K562 (cell line): Measurements from ENCODE around the gene MAP1LC3B.

Experiments used
- EP300 ChIP-seq: IDR thresholded peaks from 2 replicates; pipeline ENCODE4 v1.6.1; 2012; ENCODE audit warnings: low read length, improper control_type of control experiment
- PHB ChIP-seq: fragments of 250-450 bp; sonication (Bioruptor Pico); IDR thresholded peaks from 2 replicates; pipeline ENCODE4 v1.5.0; 2021
- RNF2 ChIP-seq: sonication (generic); IDR thresholded peaks from 2 replicates; pipeline ENCODE4 v1.6.1; 2016
- SMC3 ChIP-seq: conservative IDR thresholded peaks from 2 replicates; pipeline ENCODE4 v1.6.1; 2011; ENCODE audit warnings: low read depth, low read length, improper control_type of control experiment; ENCODE audit not compliant: insufficient read depth
- ZNF224 ChIP-seq: sonication (generic); formaldehyde crosslinking; IDR thresholded peaks from 2 replicates; pipeline ENCODE4 v1.8.0; 2022; ENCODE audit warnings: mild to moderate bottlenecking, missing genetic modification reagents
- ZNF77 ChIP-seq: fragments of 250-450 bp; sonication (Bioruptor Pico); IDR thresholded peaks from 2 replicates; pipeline ENCODE4 v1.5.0; 2020
- TF ChIP-seq, protein P1 (sequence below), 3 experiments: IDR thresholded peaks in 2 of 3; conservative IDR thresholded peaks in 1 of 3; 2 replicates each; pipeline ENCODE4 v1.5.1; 2011 to 2012; ENCODE audit warnings: low read length in 3 of 3, mild to moderate bottlenecking in 3 of 3, control low read depth in 2 of 3, improper control_type of control experiment in 1 of 3, inconsistent platforms in 1 of 3, low read depth in 1 of 3, mixed read lengths in 1 of 3, moderate library complexity in 1 of 3; ENCODE audit not compliant: insufficient read depth in 2 of 3

DNA sequence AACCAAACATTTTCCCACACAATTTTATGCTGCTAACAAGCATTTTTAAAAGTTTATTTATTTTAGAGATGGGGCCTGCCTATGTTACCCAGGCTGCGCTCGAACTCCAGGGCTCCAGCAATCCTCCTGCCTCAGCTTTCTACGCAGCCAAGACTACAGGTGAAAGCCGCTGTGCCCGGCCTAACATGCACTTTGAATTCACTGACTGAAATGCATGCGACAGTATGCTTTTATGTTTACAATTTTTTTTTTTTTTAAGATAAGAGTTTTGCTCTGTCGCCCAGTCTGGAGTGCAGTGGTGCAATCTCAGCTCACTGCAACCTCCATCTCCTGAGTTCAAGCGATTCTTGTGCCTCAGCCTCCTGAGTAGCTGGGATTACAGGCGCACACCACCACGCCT is 47.8 kb downstream of the MAP1LC3B start:
- no peak for TF ChIP-seq PHB (CRISPR knock-in tag)
- TF ChIP-seq ZNF77, result no peak
- TF ChIP-seq, protein P1, sequence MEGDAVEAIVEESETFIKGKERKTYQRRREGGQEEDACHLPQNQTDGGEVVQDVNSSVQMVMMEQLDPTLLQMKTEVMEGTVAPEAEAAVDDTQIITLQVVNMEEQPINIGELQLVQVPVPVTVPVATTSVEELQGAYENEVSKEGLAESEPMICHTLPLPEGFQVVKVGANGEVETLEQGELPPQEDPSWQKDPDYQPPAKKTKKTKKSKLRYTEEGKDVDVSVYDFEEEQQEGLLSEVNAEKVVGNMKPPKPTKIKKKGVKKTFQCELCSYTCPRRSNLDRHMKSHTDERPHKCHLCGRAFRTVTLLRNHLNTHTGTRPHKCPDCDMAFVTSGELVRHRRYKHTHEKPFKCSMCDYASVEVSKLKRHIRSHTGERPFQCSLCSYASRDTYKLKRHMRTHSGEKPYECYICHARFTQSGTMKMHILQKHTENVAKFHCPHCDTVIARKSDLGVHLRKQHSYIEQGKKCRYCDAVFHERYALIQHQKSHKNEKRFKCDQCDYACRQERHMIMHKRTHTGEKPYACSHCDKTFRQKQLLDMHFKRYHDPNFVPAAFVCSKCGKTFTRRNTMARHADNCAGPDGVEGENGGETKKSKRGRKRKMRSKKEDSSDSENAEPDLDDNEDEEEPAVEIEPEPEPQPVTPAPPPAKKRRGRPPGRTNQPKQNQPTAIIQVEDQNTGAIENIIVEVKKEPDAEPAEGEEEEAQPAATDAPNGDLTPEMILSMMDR (IDR thresholded peaks at IDR 0.05 in 2 of 3, conservative IDR thresholded peaks at IDR 0.05 in 1 of 3; ENCODE audit: insufficient read depth in 2 of 3, low read depth in 1 of 3, low read length in 3 of 3), result no peak
- no peak for TF ChIP-seq RNF2
- TF ChIP-seq ZNF224 (CRISPR knock-in tag), result no peak
- TF ChIP-seq SMC3, result no peak
- TF ChIP-seq EP300, result no peak
